Mucosa of gallbladder (tissue), 1 donor: ENCODE results near the gene STX16. TPM values are rescaled to one million over a fixed set of nuclear protein-coding genes. Genes with fewer than 3 reads are reported as not detected.
"Not testable (repeated sequence)": the region's sequence is repeated elsewhere in the genome, so short reads cannot be mapped to it uniquely, and the experiment has no call there.

ENCODE experiments used
- DNase-seq: peaks from one replicate; pipeline ENCODE4 v3.0.0-alpha.2; 2020; ENCODE audit warnings: low spot score
- total RNA-seq: library from RNA; stranded (reverse); gene quantifications from one replicate; pipeline ENCODE4 v1.2.1, GENCODE V29; 2021
- donor health status: DM: no; HTN: no; CAD: no.

Gene STX16
- total RNA-seq, 1 donor from 2014 or later: 63.7 TPM

DNA sequence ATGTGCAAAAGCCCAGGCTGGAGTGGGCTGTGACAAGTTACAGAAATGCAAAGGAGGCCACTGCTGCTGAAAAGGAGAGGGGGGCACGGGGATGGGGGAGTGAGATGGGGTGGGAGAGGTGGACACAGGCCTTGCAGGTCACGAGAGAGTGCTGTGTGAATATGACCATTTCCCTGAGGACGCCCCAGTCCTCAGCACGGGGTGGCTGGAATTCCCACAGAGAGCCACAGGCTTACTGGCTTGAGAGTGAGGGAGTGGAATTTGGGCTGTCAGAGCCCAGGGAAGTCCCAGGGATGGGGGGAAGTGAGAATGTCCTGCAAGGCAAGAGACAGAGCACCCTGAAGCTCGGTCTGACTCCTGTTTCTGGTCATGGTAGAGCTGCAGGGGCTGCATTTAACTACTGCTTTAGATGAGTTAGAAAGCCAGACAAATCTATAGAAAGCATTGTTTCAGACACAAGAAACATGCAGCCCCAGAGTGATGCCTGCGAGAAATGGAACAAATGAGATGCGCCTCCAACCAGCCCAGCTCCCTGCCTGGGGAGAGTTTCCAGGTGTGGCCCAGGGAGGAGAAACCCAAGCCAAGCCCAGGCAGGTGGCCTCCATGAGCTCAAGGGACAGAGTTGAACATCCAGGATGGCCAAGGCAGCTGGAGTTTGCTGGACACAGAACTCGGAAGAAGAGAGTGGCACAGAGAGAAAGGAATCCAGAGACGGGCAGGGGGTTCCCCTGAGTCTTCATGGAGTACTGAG lies 72.0 kb downstream of the STX16 start:
- no peak for DNase-seq

GRCh38 chr20:58723628-58723984 lies 72.5 kb downstream of the STX16 start:
- no peak for DNase-seq

DNA sequence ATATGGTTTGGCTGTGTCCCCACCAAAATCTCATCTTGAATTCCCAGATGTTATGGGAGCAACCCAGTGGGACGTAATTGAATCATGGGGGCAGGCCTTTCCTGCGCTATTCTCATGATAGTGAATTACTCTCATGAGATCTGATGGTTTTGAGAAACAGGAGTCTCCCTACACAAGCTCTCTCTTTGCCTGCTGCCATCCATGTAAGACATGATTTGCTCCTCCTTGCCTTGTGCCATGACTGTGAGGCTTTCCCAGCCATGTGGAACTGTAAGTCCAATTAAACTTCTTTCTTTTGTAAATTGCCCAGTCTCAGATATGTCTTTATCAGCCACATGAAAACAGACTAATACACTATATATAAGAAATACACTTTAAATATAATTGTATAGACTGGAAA lies 75.1 kb downstream of the STX16 start:
- not testable (repeated sequence) for DNase-seq

Other genes starting within 250 kb of the STX16 start
- gene APCDD1L, start 135.9 kb upstream of the STX16 start, total RNA-seq: 1.1 TPM
- gene NPEPL1, start 41.5 kb downstream of the STX16 start, total RNA-seq: 39.1 TPM
- gene GNAS-AS1, start 199.6 kb downstream of the STX16 start, total RNA-seq: 1.6 TPM
- gene GNAS, start 201.4 kb downstream of the STX16 start, total RNA-seq: 801 TPM